H1 (cell line): ENCODE measurements around the gene FHL2. TPM values are rescaled to one million over a fixed set of nuclear protein-coding genes. Genes with fewer than 3 reads are reported as not detected.

Experiments
- CTCF ChIA-PET: fragments of 300-600 bp; sonication (Branson Sonifier 250); formaldehyde crosslinking; loops from one replicate; lab custom pipeline; 2021; ENCODE audit not compliant: partially characterized antibody; lab: Charles Lee
- POLR2A ChIA-PET: fragments of 300-600 bp; sonication (Branson Sonifier 250); formaldehyde crosslinking; loops from one replicate; lab custom pipeline; 2021; ENCODE audit warnings: inconsistent platforms; ENCODE audit not compliant: partially characterized antibody; lab: Charles Lee
- DNase-seq, 2 experiments: peaks; one replicate each; pipeline versions ENCODE4 v3.0.0 to v3.0.0-alpha.2; 2010 to 2022; ENCODE audit warnings: low spot score in 2 of 2, low read depth in 1 of 2, mixed read lengths in 1 of 2
- FAIRE-seq: peaks from 2 replicates; lab custom pipeline; 2011; peaks lifted over from hg19 to GRCh38; lab: Jason Lieb, UNC
- H2AFZ ChIP-seq: 2 replicates; pipeline ENCODE4 v1.8.1; 2012; ENCODE audit warnings: low read length, inconsistent platforms
- H2AK5ac ChIP-seq: 2 replicates; pipeline ENCODE4 v1.6.1; 2013; ENCODE audit warnings: low read depth, low read length
- H2BK120ac ChIP-seq: replicated peaks from 2 replicates; pipeline ENCODE3; 2013; ENCODE audit warnings: low read depth, low read length, inconsistent platforms
- H2BK12ac ChIP-seq: 2 replicates; pipeline ENCODE4 v1.6.1; 2013; ENCODE audit warnings: low read depth, low read length
- H2BK15ac ChIP-seq: 2 replicates; pipeline ENCODE4 v1.6.1; 2013; ENCODE audit warnings: low read length
- H2BK20ac ChIP-seq: 2 replicates; pipeline ENCODE4 v1.6.1; 2013; ENCODE audit warnings: low read length
- H2BK5ac ChIP-seq: 2 replicates; pipeline ENCODE4 v1.6.1; 2013; ENCODE audit warnings: low read depth, low read length
- H3K14ac ChIP-seq: 2 replicates; pipeline ENCODE4 v1.6.1; 2013; ENCODE audit warnings: inconsistent platforms; ENCODE audit not compliant: insufficient read length
- H3K18ac ChIP-seq: 2 replicates; pipeline ENCODE4 v1.6.1; 2013; ENCODE audit warnings: low read length; ENCODE audit errors: extremely low read depth
- H3K23ac ChIP-seq: 2 replicates; pipeline ENCODE4 v1.6.1; 2013; ENCODE audit warnings: inconsistent platforms; ENCODE audit not compliant: insufficient read length
- H3K23me2 ChIP-seq: 2 replicates; pipeline ENCODE4 v1.6.1; 2013; ENCODE audit warnings: low read depth, low read length
- H3K27ac ChIP-seq: 2 replicates; pipeline ENCODE4 v1.6.1; 2011; ENCODE audit warnings: low read depth, low read length, inconsistent platforms
- H3K27me3 ChIP-seq, 4 experiments: replicated peaks in 1 of 4; 1 replicate in 1 of 4; 2 replicates in 3 of 4; pipeline versions ENCODE4 v1.6.1 to v1.8.1; 2011 to 2013; ENCODE audit warnings: low read length in 3 of 4, mild to moderate bottlenecking in 3 of 4, inconsistent platforms in 2 of 4, mixed read lengths in 2 of 4, moderate library complexity in 1 of 4; ENCODE audit not compliant: control insufficient read depth in 3 of 4, insufficient read depth in 3 of 4; ENCODE audit errors: extremely low read depth in 1 of 4
- H3K36me3 ChIP-seq, 4 experiments: 2 replicates each; pipeline versions ENCODE4 v1.6.1 to v1.8.1; 2011 to 2013; ENCODE audit warnings: mild to moderate bottlenecking in 4 of 4, low read length in 3 of 4, moderate library complexity in 2 of 4, control low read depth in 1 of 4, inconsistent platforms in 1 of 4; ENCODE audit not compliant: insufficient read depth in 4 of 4, control insufficient read depth in 2 of 4
- H3K4ac ChIP-seq: replicated peaks from 2 replicates; pipeline ENCODE3; 2013; ENCODE audit warnings: low read length, low read depth, mixed read lengths, inconsistent platforms; ENCODE audit not compliant: insufficient read length
- H3K4me1 ChIP-seq, 4 experiments: replicated peaks in 1 of 4; 1 replicate in 1 of 4; 2 replicates in 3 of 4; pipeline versions ENCODE4 v1.6.1 to v1.8.1; 2011 to 2013; ENCODE audit warnings: low read length in 3 of 4, inconsistent platforms in 2 of 4, mixed read lengths in 1 of 4; ENCODE audit not compliant: insufficient read depth in 4 of 4, control insufficient read depth in 3 of 4
- H3K4me2 ChIP-seq, 2 experiments: 2 replicates each; pipeline versions ENCODE4 v1.6.1 to v1.8.1; 2011 to 2013; ENCODE audit warnings: low read depth in 2 of 2, low read length in 2 of 2, control low read depth in 1 of 2, inconsistent platforms in 1 of 2, mild to moderate bottlenecking in 1 of 2; ENCODE audit not compliant: insufficient read depth in 1 of 2
- H3K4me3 ChIP-seq, 4 experiments: fragments of 200-600, 300-600 bp in 1 of 4; sonication (generic), shearing (Covaris generic), sonication (Bioruptor Twin) in 1 of 4; 2 replicates each; pipeline versions ENCODE4 v1.5.1 to v1.8.1; 2011 to 2016; ENCODE audit warnings: low read length in 4 of 4, low read depth in 3 of 4, control low read depth in 2 of 4, inconsistent platforms in 2 of 4, mild to moderate bottlenecking in 2 of 4, mixed read lengths in 1 of 4, moderate library complexity in 1 of 4; ENCODE audit not compliant: insufficient read depth in 2 of 4; ENCODE audit errors: extremely low read depth in 1 of 4
- H3K56ac ChIP-seq: replicated peaks from 2 replicates; pipeline ENCODE3; 2013; ENCODE audit warnings: low read depth, mild to moderate bottlenecking, mixed read lengths, low read length, inconsistent platforms; ENCODE audit not compliant: insufficient read length
- H3K79me1 ChIP-seq: 2 replicates; pipeline ENCODE4 v1.6.1; 2013; ENCODE audit warnings: low read depth, low read length, control low read depth
- H3K79me2 ChIP-seq, 2 experiments: 2 replicates each; pipeline versions ENCODE4 v1.6.1 to v1.8.1; 2012 to 2013; ENCODE audit warnings: low read length in 2 of 2, mild to moderate bottlenecking in 2 of 2, inconsistent platforms in 1 of 2; ENCODE audit not compliant: insufficient read depth in 2 of 2, control insufficient read depth in 1 of 2
- H3K9ac ChIP-seq, 4 experiments: replicated peaks in 1 of 4; 1 replicate in 1 of 4; 2 replicates in 3 of 4; pipeline versions ENCODE4 v1.6.1 to v1.8.1; 2011 to 2013; ENCODE audit warnings: low read depth in 3 of 4, low read length in 3 of 4, control low read depth in 2 of 4, mild to moderate bottlenecking in 2 of 4, moderate library complexity in 2 of 4, inconsistent platforms in 1 of 4; ENCODE audit errors: extremely low read depth in 1 of 4
- H3K9me3 ChIP-seq, 2 experiments: 2 replicates each; pipeline versions ENCODE4 v1.6.1 to v1.8.1; 2012 to 2013; ENCODE audit warnings: mild to moderate bottlenecking in 2 of 2, moderate library complexity in 2 of 2, control low read depth in 1 of 2, inconsistent platforms in 1 of 2, low read depth in 1 of 2, low read length in 1 of 2, mixed read lengths in 1 of 2; ENCODE audit not compliant: insufficient read depth in 2 of 2
- H4K20me1 ChIP-seq, 2 experiments: replicated peaks in 1 of 2; 2 replicates each; pipeline versions ENCODE3 to v1.8.1; 2011 to 2013; ENCODE audit warnings: inconsistent platforms in 2 of 2, low read length in 2 of 2, mild to moderate bottlenecking in 1 of 2; ENCODE audit not compliant: insufficient read depth in 2 of 2, control insufficient read depth in 1 of 2
- H4K5ac ChIP-seq: 2 replicates; pipeline ENCODE4 v1.6.1; 2013; ENCODE audit warnings: low read length, low read depth, mixed read lengths, inconsistent platforms; ENCODE audit not compliant: insufficient read length
- H4K8ac ChIP-seq: 2 replicates; pipeline ENCODE4 v1.8.0; 2013; ENCODE audit warnings: mild to moderate bottlenecking, moderate library complexity, low read length, inconsistent platforms; ENCODE audit not compliant: insufficient read depth; ENCODE audit errors: extremely low read depth
- H4K91ac ChIP-seq: replicated peaks from 2 replicates; pipeline ENCODE3; 2013; ENCODE audit warnings: low read length, mixed read lengths, inconsistent platforms; ENCODE audit not compliant: insufficient read length
- CHD2 ChIP-seq: IDR thresholded peaks from 2 replicates; pipeline ENCODE4 v1.6.1; 2012; ENCODE audit warnings: low read length, improper control_type of control experiment
- FOSL1 ChIP-seq: IDR thresholded peaks from 2 replicates; pipeline ENCODE4 v1.6.1; 2011; ENCODE audit warnings: mild to moderate bottlenecking, low read depth, low read length, moderate library complexity; ENCODE audit not compliant: insufficient read depth
- POLR2A ChIP-seq, 2 experiments: IDR thresholded peaks; 1 replicate in 1 of 2; 2 replicates in 1 of 2; pipeline ENCODE4 v1.6.1; 2011; ENCODE audit warnings: low read depth in 2 of 2, low read length in 2 of 2, mild to moderate bottlenecking in 2 of 2; ENCODE audit errors: control extremely low read depth in 1 of 2
- POLR2AphosphoS5 ChIP-seq: IDR thresholded peaks from 2 replicates; pipeline ENCODE4 v1.6.1; 2011; ENCODE audit warnings: low read depth, low read length
- WGBS, 2 experiments: shearing (Covaris generic) in 1 of 2; methylation state at CpG; one replicate each; pipeline versions ENCODE4 v1.1.6 to v1.1.7; 2013 to 2015; ENCODE audit warnings: low lambda C conversion rate in 2 of 2, mixed read lengths in 2 of 2, inconsistent platforms in 1 of 2, low coverage in 1 of 2, missing lambda C conversion rate in 1 of 2; ENCODE audit not compliant: insufficient replicate concordance in 2 of 2, insufficient coverage in 1 of 2, insufficient read length in 1 of 2; ENCODE audit errors: extremely low coverage in 1 of 2, missing lambda C conversion rate in 1 of 2; 5-methylcytosine and 5-hydroxymethylcytosine counted together
- polyA plus RNA-seq, 7 experiments: library from polyadenylated mRNA; depleted of rRNA in 3 of 7; stranded (reverse) in 5 of 7; unstranded in 2 of 7; fragments of >200 nt in 5 of 7; fragments of 200-250 nt in 2 of 7; gene quantifications; 1 replicate in 5 of 7; 2 replicates in 1 of 7; 4 replicates in 1 of 7; pipeline versions ENCODE4 v1.2.1 to v1.2.3, GENCODE V29; 2011 to 2013; ENCODE audit warnings: missing spikeins in 2 of 7, mixed read lengths in 2 of 7
- total RNA-seq: library from RNA; stranded (reverse); fragmentation: NEBNext Ultra II Directional; extraction: Animal tissue kit (Norgen Biotek cat#: 25700); gene quantifications from 2 replicates; pipeline ENCODE4 v1.2.1, GENCODE V29; 2021

The FHL2 gene
- total and polyA plus RNA-seq, 2 of the 8 experiments (the other 6 are each of a cell fraction or from before 2014, with no cell fraction given): 33.2 to 64.3 TPM

DNA sequence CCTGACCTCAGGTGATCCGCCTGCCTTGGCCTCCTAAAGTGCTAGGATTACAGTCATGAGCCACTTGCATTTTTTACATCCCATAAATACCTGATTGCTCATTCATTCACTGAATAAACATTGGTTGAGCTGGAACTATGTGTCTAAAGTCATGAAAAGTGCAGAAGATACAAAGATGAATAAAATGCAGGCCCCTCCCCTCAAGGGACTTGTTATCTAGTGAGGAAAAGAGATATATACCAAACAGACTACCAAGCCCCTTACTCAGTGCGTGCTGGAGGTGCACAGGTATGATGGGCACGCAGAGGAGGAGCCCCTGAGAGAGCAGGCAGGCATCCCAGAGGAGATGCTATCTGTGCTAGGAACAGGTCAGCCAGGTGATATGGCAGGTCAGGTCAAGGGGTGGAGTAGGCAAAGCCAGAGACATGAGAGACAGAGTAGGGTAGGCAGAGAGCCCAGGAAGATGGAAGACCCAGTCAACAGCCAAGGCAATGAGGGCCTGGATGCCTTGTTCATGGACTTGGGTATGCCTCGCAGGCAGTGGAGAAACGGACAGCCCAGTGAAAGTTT lies 7.7 kb downstream of the FHL2 start:
- peaks cover 11% of the 10 kb centered on the region for H3K79me1 ChIP-seq
- POLR2A ChIA-PET: interaction anchor here (1.0 to 2.1 kb wide), 2 partner anchors 7 to 15 kb away, joined by 3 to 8 read pairs; partner anchors contain the start of gene FHL2
- CTCF ChIA-PET: interaction anchor here (0.7 to 5.6 kb wide), 4 partner anchors 8 to 1384 kb away, joined by 3 to 27 read pairs (median 6); partner anchors contain the start of gene FHL2
- H3K27me3 ChIP-seq: no peaks in the 10 kb centered on the region
- H3K56ac ChIP-seq: no peak overlapping the region
- peaks cover 0 to 61% of the 10 kb centered on the region in 2 experiments; a peak in 2 of 4 replicates for H3K79me2 ChIP-seq
- TF ChIP-seq POLR2A (IDR thresholded peaks at IDR 0.05; ENCODE audit: control extremely low read depth in 1 of 2, low read depth in 2 of 2, low read length in 2 of 2): no peak
- 0 out of 2 replicates have a peak, but pooled peaks have one; percentile 52 for TF ChIP-seq POLR2AphosphoS5
- TF ChIP-seq CHD2: no peak
- no peak for TF ChIP-seq FOSL1
- H4K5ac ChIP-seq: no peak overlapping the region
- no peak overlapping the region for H4K91ac ChIP-seq
- H3K9ac ChIP-seq: no peak overlapping the region
- H3K4me3 ChIP-seq: no peak overlapping the region
- DNase-seq: no peak
- H2AK5ac ChIP-seq: no peak overlapping the region
- WGBS, 2 experiments: 91% methylated on average over 5 of the region's 5 CpGs; no CpG with 5 or more reads in 1 of the 2 experiments
- no peak for FAIRE-seq
- H2BK120ac ChIP-seq: no peak overlapping the region
- no peak overlapping the region for H2BK20ac ChIP-seq
- no peak overlapping the region for H3K18ac ChIP-seq
- H3K9me3 ChIP-seq: no peaks in the 10 kb centered on the region
- H3K4me2 ChIP-seq: no peak overlapping the region
- no peak overlapping the region for H3K27ac ChIP-seq
- no peaks in the 10 kb centered on the region for H3K4me1 ChIP-seq
- no peaks in the 10 kb centered on the region for H3K23me2 ChIP-seq
- no peak overlapping the region for H3K14ac ChIP-seq
- H2BK12ac ChIP-seq: no peak overlapping the region
- H2BK15ac ChIP-seq: no peak overlapping the region
- no peak overlapping the region for H2AFZ ChIP-seq
- H3K36me3 ChIP-seq: peaks cover 3 to 8% (median 3%) of the 10 kb centered on the region in 4 experiments; a peak in 7 of 8 replicates
- no peak overlapping the region for H3K23ac ChIP-seq
- H3K4ac ChIP-seq: no peak overlapping the region
- no peak overlapping the region for H4K8ac ChIP-seq
- H4K20me1 ChIP-seq: peaks cover 0 to 1% of the 10 kb centered on the region in 2 experiments
- no peak overlapping the region for H2BK5ac ChIP-seq
